ENCODE measurements around the gene PLCL2. TPM values are rescaled to one million over a fixed set of nuclear protein-coding genes. Genes with fewer than 3 reads are reported as not detected.
A peak's percentile ranks its signal among the peaks of the same experiment; 100 is the strongest.

PLCL2 gene
- total RNA-seq, 3 donors from 2014 or later (not counting 1 experiment from before 2014, with no cell fraction given) = 71.5 to 94.9 (median 84.7) TPM

GRCh38 chr3:17044855-17045254 is 160.1 kb downstream of the PLCL2 start:
- H3K36me3 ChIP-seq (ENCODE audit: control insufficient read depth, insufficient read depth, low read length) = peaks cover 42% of the 10 kb centered on the region
- H3K27ac Mint-ChIP-seq = peak overlapping the region in 1 of 2 donors; percentile 37
- ATAC-seq = no peak
- intact Hi-C loops (cut with micrococcal nuclease) = no loop called here
- H3K4me3 ChIP-seq (ENCODE audit: low read length) = no peak overlapping the region
- no peak for DNase-seq
- peaks cover 0 to 2% of the 10 kb centered on the region in 2 donors for H3K9me3 Mint-ChIP-seq
- peaks cover 46 to 63% of the 10 kb centered on the region in 2 donors for H3K4me1 Mint-ChIP-seq
- no peak for TF ChIP-seq CTCF (IDR thresholded peaks at IDR 0.05)
- no peaks in the 10 kb centered on the region for H3K9me3 ChIP-seq (ENCODE audit: control insufficient read depth, insufficient read depth, low read length)
- no peaks in the 10 kb centered on the region for H3K4me1 ChIP-seq (ENCODE audit: control insufficient read depth, insufficient read depth, low read length)
- WGBS (ENCODE audit: insufficient coverage) = 40% methylated on average over 2 of the region's 2 CpGs
- H3K27me3 ChIP-seq (ENCODE audit: control insufficient read depth, insufficient read depth, low read length) = no peaks in the 10 kb centered on the region
- no peaks in the 10 kb centered on the region for H3K27me3 Mint-ChIP-seq (ENCODE audit: low read depth in 2 of 2)
- peaks cover 42% of the 10 kb centered on the region for H3K36me3 Mint-ChIP-seq
- no peak overlapping the region for H3K27ac ChIP-seq (ENCODE audit: low read length)
- no peak overlapping the region for H3K4me3 Mint-ChIP-seq

- H3K4me1 ChIP-seq (ENCODE audit: control insufficient read depth, insufficient read depth, low read length) = no peaks in the 10 kb centered on the region
- no peaks in the 10 kb centered on the region for H3K27me3 Mint-ChIP-seq (ENCODE audit: low read depth in 2 of 2)
- H3K9me3 ChIP-seq (ENCODE audit: control insufficient read depth, insufficient read depth, low read length) = no peaks in the 10 kb centered on the region
- intact Hi-C loops (cut with micrococcal nuclease) = no loop called here
- H3K4me3 ChIP-seq (ENCODE audit: low read length) = no peak overlapping the region
- no peak for DNase-seq
- TF ChIP-seq CTCF (IDR thresholded peaks at IDR 0.05) = no peak
- peaks cover 0 to 2% of the 10 kb centered on the region in 2 donors for H3K9me3 Mint-ChIP-seq
- H3K27ac Mint-ChIP-seq = peak overlapping the region in 1 of 2 donors; percentile 37
- H3K4me1 Mint-ChIP-seq = peaks cover 47 to 63% of the 10 kb centered on the region in 2 donors
- WGBS (ENCODE audit: insufficient coverage) = 93% methylated on average over 7 of the region's 7 CpGs
- peaks cover 42% of the 10 kb centered on the region for H3K36me3 ChIP-seq (ENCODE audit: control insufficient read depth, insufficient read depth, low read length)
- no peak for ATAC-seq
- H3K36me3 Mint-ChIP-seq = peaks cover 47% of the 10 kb centered on the region
- H3K4me3 Mint-ChIP-seq = no peak overlapping the region
- H3K27me3 ChIP-seq (ENCODE audit: control insufficient read depth, insufficient read depth, low read length) = no peaks in the 10 kb centered on the region
- H3K27ac ChIP-seq (ENCODE audit: low read length) = no peak overlapping the region
Measured at GRCh38 chr3:17045705-17046104, 160.9 kb downstream of the PLCL2 start.

GRCh38 chr3:17046623-17047022 is 161.9 kb downstream of the PLCL2 start:
- Histone ChIP-seq H3K27ac (ENCODE audit: low read length) (no peak overlapping the region), H3K27me3 (ENCODE audit: control insufficient read depth, insufficient read depth, low read length) (no peaks in the 10 kb centered on the region), H3K4me1 (ENCODE audit: control insufficient read depth, insufficient read depth, low read length) (no peaks in the 10 kb centered on the region), H3K4me3 (ENCODE audit: low read length) (no peak overlapping the region), H3K36me3 (ENCODE audit: control insufficient read depth, insufficient read depth, low read length) (peaks cover 41% of the 10 kb centered on the region), H3K9me3 (ENCODE audit: control insufficient read depth, insufficient read depth, low read length) (no peaks in the 10 kb centered on the region)
- WGBS (ENCODE audit: insufficient coverage) = 100% methylated on average over 2 of the region's 2 CpGs
- no peak for TF ChIP-seq CTCF (IDR thresholded peaks at IDR 0.05)
- H3K36me3 Mint-ChIP-seq = peaks cover 50% of the 10 kb centered on the region
- DNase-seq (no peak), ATAC-seq (no peak)
- intact Hi-C loops (cut with micrococcal nuclease) = no loop called here
- H3K4me3 Mint-ChIP-seq = no peak overlapping the region
- peaks cover 0 to 2% of the 10 kb centered on the region in 2 donors for H3K9me3 Mint-ChIP-seq
- peaks cover 47 to 64% of the 10 kb centered on the region in 2 donors for H3K4me1 Mint-ChIP-seq
- H3K27me3 Mint-ChIP-seq (ENCODE audit: low read depth in 2 of 2) = no peaks in the 10 kb centered on the region
- H3K27ac Mint-ChIP-seq = no peak overlapping the region

GRCh38 chr3:17047162-17047561 is 162.4 kb downstream of the PLCL2 start:
- peaks cover 50% of the 10 kb centered on the region for H3K36me3 Mint-ChIP-seq
- H3K9me3 Mint-ChIP-seq = peaks cover 0 to 2% of the 10 kb centered on the region in 2 donors
- Histone ChIP-seq H3K27ac (ENCODE audit: low read length) (no peak overlapping the region), H3K4me3 (ENCODE audit: low read length) (no peak overlapping the region), H3K27me3 (ENCODE audit: control insufficient read depth, insufficient read depth, low read length) (no peaks in the 10 kb centered on the region), H3K36me3 (ENCODE audit: control insufficient read depth, insufficient read depth, low read length) (peaks cover 41% of the 10 kb centered on the region), H3K4me1 (ENCODE audit: control insufficient read depth, insufficient read depth, low read length) (no peaks in the 10 kb centered on the region), H3K9me3 (ENCODE audit: control insufficient read depth, insufficient read depth, low read length) (no peaks in the 10 kb centered on the region)
- no peak for DNase-seq
- WGBS (ENCODE audit: insufficient coverage) = 92% methylated on average over 3 of the region's 4 CpGs
- no peak for ATAC-seq
- no peak overlapping the region for H3K27ac Mint-ChIP-seq
- no peak overlapping the region for H3K4me3 Mint-ChIP-seq
- no peaks in the 10 kb centered on the region for H3K27me3 Mint-ChIP-seq (ENCODE audit: low read depth in 2 of 2)
- no peak for TF ChIP-seq CTCF (IDR thresholded peaks at IDR 0.05)
- intact Hi-C loops (cut with micrococcal nuclease) = no loop called here
- peaks cover 51 to 69% of the 10 kb centered on the region in 2 donors for H3K4me1 Mint-ChIP-seq
